H9 (cell line): ENCODE measurements around the gene SPPL3. TPM values are rescaled to one million over a fixed set of nuclear protein-coding genes. Genes with fewer than 3 reads are reported as not detected.

Experiments
- DNase-seq: peaks from one replicate; pipeline ENCODE4 v3.0.0-alpha.2; 2017
- H2AFZ ChIP-seq: one replicate; pipeline ENCODE4 v1.6.1; 2013; ENCODE audit warnings: mild to moderate bottlenecking, low read length, control low read depth, moderate library complexity
- H2AK5ac ChIP-seq: 2 replicates; pipeline ENCODE4 v1.6.1; 2013; ENCODE audit warnings: low read length, control low read depth, mixed read lengths; ENCODE audit not compliant: insufficient read length
- H2BK120ac ChIP-seq: one replicate; pipeline ENCODE4 v1.6.1; 2013; ENCODE audit warnings: low read depth, mild to moderate bottlenecking, low read length, control low read depth, inconsistent platforms; ENCODE audit not compliant: poor library complexity, severe bottlenecking
- H2BK12ac ChIP-seq: 2 replicates; pipeline ENCODE4 v1.6.1; 2013; ENCODE audit warnings: low read length, control low read depth, mixed read lengths, low read depth; ENCODE audit not compliant: insufficient read length
- H2BK15ac ChIP-seq: 2 replicates; pipeline ENCODE4 v1.6.1; 2013; ENCODE audit warnings: low read depth, low read length, control low read depth
- H2BK20ac ChIP-seq: one replicate; pipeline ENCODE4 v1.6.1; 2013; ENCODE audit warnings: low read depth, mild to moderate bottlenecking, low read length, control low read depth, inconsistent platforms; ENCODE audit not compliant: poor library complexity, severe bottlenecking
- H2BK5ac ChIP-seq: 2 replicates; pipeline ENCODE4 v1.6.1; 2013; ENCODE audit warnings: low read length, control low read depth, mixed read lengths; ENCODE audit not compliant: insufficient read length
- H3K14ac ChIP-seq: 2 replicates; pipeline ENCODE4 v1.6.1; 2013; ENCODE audit warnings: low read length, control low read depth; ENCODE audit not compliant: insufficient read depth
- H3K18ac ChIP-seq: 2 replicates; pipeline ENCODE4 v1.6.1; 2013; ENCODE audit warnings: low read depth, mild to moderate bottlenecking, mixed read lengths, low read length, control low read depth; ENCODE audit not compliant: insufficient read length
- H3K23ac ChIP-seq: 2 replicates; pipeline ENCODE4 v1.6.1; 2013; ENCODE audit warnings: low read length, control low read depth, mixed read lengths, low read depth; ENCODE audit not compliant: insufficient read length
- H3K23me2 ChIP-seq: 2 replicates; pipeline ENCODE4 v1.6.1; 2013; ENCODE audit warnings: low read depth, mild to moderate bottlenecking, mixed read lengths, low read length, control low read depth; ENCODE audit not compliant: insufficient read length, poor library complexity, severe bottlenecking
- H3K27ac ChIP-seq: 2 replicates; pipeline ENCODE4 v1.5.1; 2013; ENCODE audit warnings: low read length, control low read depth, mixed read lengths, low read depth; ENCODE audit not compliant: insufficient read length
- H3K27me3 ChIP-seq: 2 replicates; pipeline ENCODE4 v1.6.1; 2013; ENCODE audit warnings: low read length, control low read depth, inconsistent platforms; ENCODE audit not compliant: insufficient read depth
- H3K4ac ChIP-seq: 2 replicates; pipeline ENCODE4 v1.6.1; 2013; ENCODE audit warnings: low read depth, mild to moderate bottlenecking, control low read depth, inconsistent platforms, low read length, moderate library complexity
- H3K4me1 ChIP-seq: 2 replicates; pipeline ENCODE4 v1.6.1; 2013; ENCODE audit warnings: low read length, control low read depth, inconsistent platforms; ENCODE audit not compliant: insufficient read depth
- H3K4me2 ChIP-seq: 2 replicates; pipeline ENCODE4 v1.6.1; 2013; ENCODE audit warnings: low read length, control low read depth, mixed read lengths; ENCODE audit not compliant: insufficient read length, insufficient read depth
- H3K56ac ChIP-seq: 2 replicates; pipeline ENCODE4 v1.6.1; 2013; ENCODE audit warnings: low read depth, mild to moderate bottlenecking, mixed read lengths, low read length, control low read depth; ENCODE audit not compliant: insufficient read length
- H3K79me1 ChIP-seq: 2 replicates; pipeline ENCODE4 v1.6.1; 2013; ENCODE audit warnings: low read depth, mild to moderate bottlenecking, moderate library complexity, low read length, control low read depth, inconsistent platforms; ENCODE audit not compliant: insufficient read depth, poor library complexity, severe bottlenecking
- H3K79me2 ChIP-seq: 2 replicates; pipeline ENCODE4 v1.6.1; 2013; ENCODE audit warnings: low read length, control low read depth, inconsistent platforms; ENCODE audit not compliant: insufficient read depth
- H3K9ac ChIP-seq: 2 replicates; pipeline ENCODE4 v1.6.1; 2013; ENCODE audit warnings: low read length, control low read depth, mixed read lengths; ENCODE audit not compliant: insufficient read length; ENCODE audit errors: extremely low read depth
- H3K9me3 ChIP-seq: one replicate; pipeline ENCODE4 v1.6.1; 2013; ENCODE audit warnings: low read depth, low read length, inconsistent platforms; ENCODE audit not compliant: control insufficient read depth
- H3T11ph ChIP-seq: one replicate; pipeline ENCODE4 v1.6.1; 2013; ENCODE audit warnings: mild to moderate bottlenecking, low read length, control low read depth, inconsistent platforms
- H4K20me1 ChIP-seq: one replicate; pipeline ENCODE4 v1.6.1; 2013; ENCODE audit not compliant: control insufficient read depth, insufficient read length, insufficient read depth
- H4K5ac ChIP-seq: 2 replicates; pipeline ENCODE4 v1.6.1; 2013; ENCODE audit warnings: low read depth, mild to moderate bottlenecking, mixed read lengths, low read length, control low read depth; ENCODE audit not compliant: insufficient read length
- H4K8ac ChIP-seq: replicated peaks from 2 replicates; pipeline ENCODE4 v1.6.1; 2013; ENCODE audit warnings: low read length, control low read depth, mixed read lengths, low read depth; ENCODE audit not compliant: insufficient read length
- H4K91ac ChIP-seq: 2 replicates; pipeline ENCODE4 v1.6.1; 2013; ENCODE audit warnings: low read depth, mild to moderate bottlenecking, moderate library complexity, mixed read lengths, low read length, control low read depth; ENCODE audit not compliant: insufficient read length
- H3K27ac Mint-ChIP-seq, 3 experiments: 2 replicates in 2 of 3; 3 replicates in 1 of 3; pipeline ENCODE4 v1.8.0; 2020 to 2021; ENCODE audit warnings: mixed read lengths in 3 of 3, mild to moderate bottlenecking in 1 of 3, moderate library complexity in 1 of 3
- H3K27me3 Mint-ChIP-seq: 2 replicates; pipeline ENCODE4 v1.8.0; 2021; ENCODE audit warnings: low read depth, mild to moderate bottlenecking, moderate library complexity, mixed read lengths
- H3K36me3 Mint-ChIP-seq, 3 experiments: 2 replicates in 2 of 3; 3 replicates in 1 of 3; pipeline ENCODE4 v1.8.0; 2020 to 2021; ENCODE audit warnings: low read depth in 3 of 3, mixed read lengths in 3 of 3; ENCODE audit not compliant: insufficient read depth in 1 of 3
- H3K4me1 Mint-ChIP-seq, 2 experiments: 2 replicates each; pipeline ENCODE4 v1.8.0; 2020; ENCODE audit warnings: mixed read lengths in 2 of 2
- H3K4me3 Mint-ChIP-seq, 2 experiments: 2 replicates in 1 of 2; 3 replicates in 1 of 2; pipeline ENCODE4 v1.8.0; 2020 to 2021; ENCODE audit warnings: mild to moderate bottlenecking in 2 of 2, mixed read lengths in 2 of 2, moderate library complexity in 1 of 2
- H3K9me3 Mint-ChIP-seq, 2 experiments: 2 replicates in 1 of 2; 3 replicates in 1 of 2; pipeline ENCODE4 v1.8.0; 2020; ENCODE audit warnings: mild to moderate bottlenecking in 2 of 2, mixed read lengths in 2 of 2, moderate library complexity in 1 of 2
- WGBS: extraction: QIAGEN DNeasy Blood & Tissue Kit; methylation state at CpG from one replicate; pipeline ENCODE4 v1.1.7; 2013; ENCODE audit warnings: missing lambda C conversion rate, low lambda C conversion rate, mixed read lengths; ENCODE audit not compliant: insufficient read length; ENCODE audit errors: extremely low coverage; 5-methylcytosine and 5-hydroxymethylcytosine counted together
- total RNA-seq: library from RNA; stranded (reverse); gene quantifications from 2 replicates; pipeline ENCODE4 v1.2.1, GENCODE V29; 2021
- TF ChIP-seq, protein P1 (sequence below): fragments of 200-600 bp; sonication (generic); conservative IDR thresholded peaks from 3 replicates; pipeline ENCODE4 v1.8.0; 2021; ENCODE audit warnings: antibody characterized with exemption, mild to moderate bottlenecking

SPPL3 gene
- total RNA-seq, 1 experiment from 2014 or later = 46.3 TPM

DNA sequence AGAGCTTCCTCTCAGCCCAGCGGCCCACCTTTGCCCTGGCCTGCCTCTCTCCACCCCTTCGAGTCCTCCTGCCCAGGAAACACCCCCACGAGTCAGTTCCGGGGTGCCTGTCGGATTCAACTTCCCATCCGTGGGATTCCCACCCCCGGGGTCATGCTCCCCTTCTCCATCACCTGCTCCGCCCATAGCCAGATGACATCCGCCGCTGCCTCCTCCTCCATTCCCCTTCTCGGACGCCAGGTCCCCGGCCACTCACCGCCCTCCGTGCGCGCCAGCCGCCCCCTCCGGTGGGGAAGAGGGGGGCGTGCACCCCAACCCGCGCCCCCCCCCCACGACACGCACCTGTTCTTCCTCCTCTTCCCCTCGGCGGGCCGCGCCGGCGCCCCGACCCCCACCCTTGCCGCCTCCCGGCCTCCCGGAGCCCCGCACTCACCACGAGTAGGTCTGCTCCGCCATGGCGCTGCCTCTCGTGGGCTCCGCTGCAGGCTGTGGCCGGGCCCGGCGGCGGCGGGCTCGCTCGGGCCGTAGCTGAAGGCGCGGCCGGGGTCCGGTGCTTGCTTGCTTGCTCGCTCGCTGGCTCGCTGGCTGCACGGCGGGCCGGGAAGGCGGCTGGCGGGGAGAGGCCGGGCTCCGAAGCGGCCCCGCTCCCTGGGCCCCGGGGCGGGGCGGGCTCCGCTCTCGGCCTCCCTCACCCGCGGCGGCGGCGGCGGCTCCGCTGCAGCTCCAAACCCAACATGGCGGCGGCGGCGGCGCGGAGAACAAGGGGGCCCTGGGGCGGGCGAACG lies 554 bp downstream of the SPPL3 start:
- Histone ChIP-seq H2BK12ac (no peak overlapping the region), H4K8ac (no peak overlapping the region), H3K14ac (peak overlapping the region; percentile 87), H3K27ac (no peak overlapping the region), H3K4ac (no peak overlapping the region), H3K9ac (peak overlapping the region; percentile 76), H2AK5ac (no peak overlapping the region), H3K4me1 (no peaks in the 10 kb centered on the region; the same call in 1 of the 2 replicates), H3K79me1 (no peaks in the 10 kb centered on the region), H4K20me1 (no peaks in the 10 kb centered on the region), H3K18ac (peak overlapping the region; percentile 29), H3K9me3 (no peaks in the 10 kb centered on the region), H2BK120ac (no peak overlapping the region), H3K23ac (no peak overlapping the region), H4K91ac (no peak overlapping the region), H3K4me2 (peak overlapping the region; percentile 93), H3T11ph (no peak overlapping the region), H4K5ac (no peak overlapping the region), H3K27me3 (no peaks in the 10 kb centered on the region), H3K23me2 (peaks cover 10% of the 10 kb centered on the region), H3K56ac (no peak overlapping the region), H2AFZ (no peak overlapping the region), H2BK15ac (no peak overlapping the region), H2BK20ac (no peak overlapping the region), H2BK5ac (no peak overlapping the region), H3K79me2 (peaks cover 17% of the 10 kb centered on the region; the same call in 1 of the 2 replicates)
- no CpG with 5 or more reads among the region's 85 CpGs for WGBS
- Mint-ChIP-seq H3K4me3 (peak overlapping the region; percentile 99 to 100), H3K9me3 (no peaks in the 10 kb centered on the region), H3K27ac (peak overlapping the region in 2 of 3 experiments; percentile 95 to 96; a peak in 4 of 7 replicates), H3K36me3 (peaks cover 3 to 12% (median 11%) of the 10 kb centered on the region in 3 experiments; a peak in 5 of 7 replicates), H3K27me3 (no peaks in the 10 kb centered on the region; the same call in 1 of the 2 replicates), H3K4me1 (peaks cover 17 to 21% of the 10 kb centered on the region in 2 experiments)
- TF ChIP-seq, protein P1, sequence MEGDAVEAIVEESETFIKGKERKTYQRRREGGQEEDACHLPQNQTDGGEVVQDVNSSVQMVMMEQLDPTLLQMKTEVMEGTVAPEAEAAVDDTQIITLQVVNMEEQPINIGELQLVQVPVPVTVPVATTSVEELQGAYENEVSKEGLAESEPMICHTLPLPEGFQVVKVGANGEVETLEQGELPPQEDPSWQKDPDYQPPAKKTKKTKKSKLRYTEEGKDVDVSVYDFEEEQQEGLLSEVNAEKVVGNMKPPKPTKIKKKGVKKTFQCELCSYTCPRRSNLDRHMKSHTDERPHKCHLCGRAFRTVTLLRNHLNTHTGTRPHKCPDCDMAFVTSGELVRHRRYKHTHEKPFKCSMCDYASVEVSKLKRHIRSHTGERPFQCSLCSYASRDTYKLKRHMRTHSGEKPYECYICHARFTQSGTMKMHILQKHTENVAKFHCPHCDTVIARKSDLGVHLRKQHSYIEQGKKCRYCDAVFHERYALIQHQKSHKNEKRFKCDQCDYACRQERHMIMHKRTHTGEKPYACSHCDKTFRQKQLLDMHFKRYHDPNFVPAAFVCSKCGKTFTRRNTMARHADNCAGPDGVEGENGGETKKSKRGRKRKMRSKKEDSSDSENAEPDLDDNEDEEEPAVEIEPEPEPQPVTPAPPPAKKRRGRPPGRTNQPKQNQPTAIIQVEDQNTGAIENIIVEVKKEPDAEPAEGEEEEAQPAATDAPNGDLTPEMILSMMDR = no peak
- peak; percentile 51 for DNase-seq
